ENCODE results near the gene VWF. TPM values are rescaled to one million over a fixed set of nuclear protein-coding genes. Genes with fewer than 3 reads are reported as not detected.
A peak's percentile ranks its signal among the peaks of the same experiment; 100 is the strongest.

Gene VWF
- total and polyA plus RNA-seq, 7 donors, result 0.60 to 98.0 (median 42.2) TPM

DNA sequence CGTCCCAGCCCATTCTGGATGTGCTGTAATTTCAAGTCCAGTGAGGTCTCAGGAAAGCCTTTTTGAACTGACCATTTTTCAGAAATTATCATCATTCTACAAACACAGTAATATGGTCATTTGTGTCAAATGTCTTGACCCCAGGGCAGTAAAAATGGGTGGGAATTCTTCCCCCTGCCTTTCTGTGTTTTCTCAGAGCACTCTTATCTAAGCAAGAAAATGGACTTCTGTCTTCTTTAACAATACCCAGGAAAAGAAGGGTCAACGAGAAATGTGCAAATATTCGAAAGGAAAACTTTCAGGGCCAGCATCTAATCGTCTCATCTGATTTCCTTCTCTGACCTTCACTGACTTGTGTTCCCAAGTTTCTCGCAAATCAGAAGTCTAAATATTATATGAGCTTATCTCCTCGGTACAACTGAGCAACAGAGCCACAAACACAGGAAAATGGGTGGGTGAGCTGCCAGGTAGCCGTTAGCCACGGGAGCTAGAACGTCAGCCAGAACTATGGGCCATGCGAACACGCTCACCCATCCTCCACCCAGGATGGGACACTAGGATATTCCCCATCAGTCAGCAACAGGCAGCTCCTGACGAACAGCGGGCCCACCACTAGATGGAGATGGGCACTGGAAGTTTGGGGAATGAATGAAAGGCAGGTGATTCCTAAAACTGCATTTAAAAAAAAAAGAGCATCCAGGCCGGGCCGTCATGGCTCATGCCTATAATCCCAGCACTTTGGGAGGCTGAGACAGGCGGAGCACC is 57.1 kb downstream of the VWF start:
- H3K27ac ChIP-seq, result no peak overlapping the region
- WGBS, 2 donors, result 56 to 83% methylated on average over 16 of the region's 16 CpGs
- DNase-seq, result no peak

GRCh38 chr12:6066651-6067050 is 57.8 kb downstream of the VWF start:
- H3K9me3 ChIP-seq, result no peaks in the 10 kb centered on the region

More for the DNA sequence above, 57.1 kb downstream of the VWF start:
- no peaks in the 10 kb centered on the region for H3K36me3 ChIP-seq
- intact Hi-C loops (cut with DNase I), result no loop called here
- no peaks in the 10 kb centered on the region for H3K27me3 ChIP-seq
- TF ChIP-seq, protein P1, sequence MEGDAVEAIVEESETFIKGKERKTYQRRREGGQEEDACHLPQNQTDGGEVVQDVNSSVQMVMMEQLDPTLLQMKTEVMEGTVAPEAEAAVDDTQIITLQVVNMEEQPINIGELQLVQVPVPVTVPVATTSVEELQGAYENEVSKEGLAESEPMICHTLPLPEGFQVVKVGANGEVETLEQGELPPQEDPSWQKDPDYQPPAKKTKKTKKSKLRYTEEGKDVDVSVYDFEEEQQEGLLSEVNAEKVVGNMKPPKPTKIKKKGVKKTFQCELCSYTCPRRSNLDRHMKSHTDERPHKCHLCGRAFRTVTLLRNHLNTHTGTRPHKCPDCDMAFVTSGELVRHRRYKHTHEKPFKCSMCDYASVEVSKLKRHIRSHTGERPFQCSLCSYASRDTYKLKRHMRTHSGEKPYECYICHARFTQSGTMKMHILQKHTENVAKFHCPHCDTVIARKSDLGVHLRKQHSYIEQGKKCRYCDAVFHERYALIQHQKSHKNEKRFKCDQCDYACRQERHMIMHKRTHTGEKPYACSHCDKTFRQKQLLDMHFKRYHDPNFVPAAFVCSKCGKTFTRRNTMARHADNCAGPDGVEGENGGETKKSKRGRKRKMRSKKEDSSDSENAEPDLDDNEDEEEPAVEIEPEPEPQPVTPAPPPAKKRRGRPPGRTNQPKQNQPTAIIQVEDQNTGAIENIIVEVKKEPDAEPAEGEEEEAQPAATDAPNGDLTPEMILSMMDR (IDR thresholded peaks at IDR 0.05), result peak in 2 of 4 experiments; percentile 6 to 20
- no peak for TF ChIP-seq POLR2A (IDR thresholded peaks at IDR 0.05)
- no peak overlapping the region for H3K4me3 ChIP-seq
- H3K9me3 ChIP-seq, result no peaks in the 10 kb centered on the region
- peaks cover 0 to 11% (median 4%) of the 10 kb centered on the region in 4 donors for H3K4me1 ChIP-seq

GRCh38 chr12:6065863-6066199 is 58.6 kb downstream of the VWF start:
- peak overlapping the region in 1 of 4 donors; percentile 8 for H3K27ac ChIP-seq
- no peaks in the 10 kb centered on the region for H3K27me3 ChIP-seq
- WGBS, 2 donors, result 85 to 88% methylated on average over 5 of the region's 5 CpGs
- H3K4me3 ChIP-seq, result no peak overlapping the region
- intact Hi-C loops (cut with DNase I), result no loop called here
- no peaks in the 10 kb centered on the region for H3K36me3 ChIP-seq
- peaks cover 0 to 11% (median 4%) of the 10 kb centered on the region in 4 donors for H3K4me1 ChIP-seq
- TF ChIP-seq POLR2AphosphoS5 (IDR thresholded peaks at IDR 0.05) (no peak), EP300 (IDR thresholded peaks at IDR 0.05) (no peak), POLR2A (IDR thresholded peaks at IDR 0.05) (no peak)
- TF ChIP-seq, protein P1 (IDR thresholded peaks at IDR 0.05), result no peak
- DNase-seq, result no peak
- no peaks in the 10 kb centered on the region for H3K9me3 ChIP-seq

More at GRCh38 chr12:6066651-6067050, 57.8 kb downstream of the VWF start:
- no peak overlapping the region for H3K27ac ChIP-seq
- no peaks in the 10 kb centered on the region for H3K36me3 ChIP-seq
- no peaks in the 10 kb centered on the region for H3K27me3 ChIP-seq
- 96 to 97% methylated on average over 1 of the region's 1 CpG for WGBS, 2 donors
- peaks cover 0 to 11% (median 4%) of the 10 kb centered on the region in 4 donors for H3K4me1 ChIP-seq
- TF ChIP-seq, protein P1 (IDR thresholded peaks at IDR 0.05), result no peak
- TF ChIP-seq EP300 (IDR thresholded peaks at IDR 0.05), result no peak
- intact Hi-C loops (cut with DNase I), result no loop called here
- no peak for DNase-seq
- H3K4me3 ChIP-seq, result no peak overlapping the region

- no peak for TF ChIP-seq EP300 (IDR thresholded peaks at IDR 0.05)
- TF ChIP-seq POLR2A (IDR thresholded peaks at IDR 0.05), result no peak
- TF ChIP-seq, protein P1 (IDR thresholded peaks at IDR 0.05), result no peak
- TF ChIP-seq POLR2AphosphoS5 (IDR thresholded peaks at IDR 0.05), result no peak
- Histone ChIP-seq H3K9me3 (no peaks in the 10 kb centered on the region), H3K27ac (peak overlapping the region in 1 of 4 donors; percentile 8), H3K27me3 (no peaks in the 10 kb centered on the region), H3K4me1 (peaks cover 0 to 11% (median 4%) of the 10 kb centered on the region in 4 donors), H3K4me3 (no peak overlapping the region), H3K36me3 (no peaks in the 10 kb centered on the region)
- DNase-seq, result no peak
- 62 to 85% methylated on average over 8 of the region's 8 CpGs for WGBS, 2 donors
- intact Hi-C loops (cut with DNase I), result no loop called here
Measured at GRCh38 chr12:6065131-6065862, 59.2 kb downstream of the VWF start.

Data from sigmoid colon (tissue), 7 donors.